ENCODE results near the gene RIN2.
A peak's percentile ranks its signal among the peaks of the same experiment; 100 is the strongest.

The RIN2 gene

DNA sequence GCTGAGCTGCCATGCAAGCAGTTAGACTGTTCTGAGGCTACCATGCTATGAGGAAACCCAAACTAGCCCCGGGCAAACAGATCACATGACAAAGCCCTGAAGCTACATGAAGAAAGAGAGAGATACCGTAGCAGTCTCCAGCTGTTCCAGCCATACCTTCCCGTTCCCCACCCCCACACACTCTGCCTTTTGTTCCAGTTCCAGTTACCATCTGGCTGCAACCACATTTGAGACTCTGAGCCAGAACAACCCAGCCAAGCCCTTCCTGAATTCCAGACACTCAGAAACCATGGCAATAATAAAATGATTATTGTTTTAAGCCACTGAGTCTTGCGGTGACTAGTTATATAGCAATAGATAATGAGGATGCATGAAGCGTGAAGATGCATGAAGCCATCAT, 28.3 kb downstream of the RIN2 start:
- H3K4me3 ChIP-seq (ENCODE audit: low read length) = no peak overlapping the region
- no peaks in the 10 kb centered on the region for H3K9me3 ChIP-seq (ENCODE audit: insufficient read depth, low read length)
- no peak for TF ChIP-seq EZH2phosphoT487 (IDR thresholded peaks at IDR 0.05; ENCODE audit: low read depth)
- TF ChIP-seq, protein P1, sequence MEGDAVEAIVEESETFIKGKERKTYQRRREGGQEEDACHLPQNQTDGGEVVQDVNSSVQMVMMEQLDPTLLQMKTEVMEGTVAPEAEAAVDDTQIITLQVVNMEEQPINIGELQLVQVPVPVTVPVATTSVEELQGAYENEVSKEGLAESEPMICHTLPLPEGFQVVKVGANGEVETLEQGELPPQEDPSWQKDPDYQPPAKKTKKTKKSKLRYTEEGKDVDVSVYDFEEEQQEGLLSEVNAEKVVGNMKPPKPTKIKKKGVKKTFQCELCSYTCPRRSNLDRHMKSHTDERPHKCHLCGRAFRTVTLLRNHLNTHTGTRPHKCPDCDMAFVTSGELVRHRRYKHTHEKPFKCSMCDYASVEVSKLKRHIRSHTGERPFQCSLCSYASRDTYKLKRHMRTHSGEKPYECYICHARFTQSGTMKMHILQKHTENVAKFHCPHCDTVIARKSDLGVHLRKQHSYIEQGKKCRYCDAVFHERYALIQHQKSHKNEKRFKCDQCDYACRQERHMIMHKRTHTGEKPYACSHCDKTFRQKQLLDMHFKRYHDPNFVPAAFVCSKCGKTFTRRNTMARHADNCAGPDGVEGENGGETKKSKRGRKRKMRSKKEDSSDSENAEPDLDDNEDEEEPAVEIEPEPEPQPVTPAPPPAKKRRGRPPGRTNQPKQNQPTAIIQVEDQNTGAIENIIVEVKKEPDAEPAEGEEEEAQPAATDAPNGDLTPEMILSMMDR (IDR thresholded peaks at IDR 0.05; ENCODE audit: low read depth, low read length) = no peak
- H3K4me1 ChIP-seq (ENCODE audit: low read length) = peaks cover 14% of the 10 kb centered on the region
- H2AFZ ChIP-seq (ENCODE audit: low read depth, low read length) = no peak overlapping the region
- H3K9ac ChIP-seq (ENCODE audit: low read length) = no peak overlapping the region
- H3K79me2 ChIP-seq (ENCODE audit: low read length) = no peaks in the 10 kb centered on the region
- no peak overlapping the region for H3K27ac ChIP-seq (ENCODE audit: low read length)
- no peaks in the 10 kb centered on the region for H3K27me3 ChIP-seq (ENCODE audit: low read depth, low read length)
- H3K36me3 ChIP-seq (replicated peaks; ENCODE audit: low read depth, low read length) = no peaks in the 10 kb centered on the region
- no peaks in the 10 kb centered on the region for H4K20me1 ChIP-seq (ENCODE audit: insufficient read depth, low read length)
- H3K4me2 ChIP-seq (ENCODE audit: low read length) = no peak overlapping the region

GRCh38 chr20:19787366-19787765, 29.3 kb downstream of the RIN2 start:
- Histone ChIP-seq H3K9me3 (ENCODE audit: insufficient read depth, low read length) (no peaks in the 10 kb centered on the region), H3K4me3 (ENCODE audit: low read length) (no peak overlapping the region), H3K27ac (ENCODE audit: low read length) (no peak overlapping the region), H3K9ac (ENCODE audit: low read length) (no peak overlapping the region), H4K20me1 (ENCODE audit: insufficient read depth, low read length) (no peaks in the 10 kb centered on the region), H2AFZ (ENCODE audit: low read depth, low read length) (no peak overlapping the region), H3K4me1 (ENCODE audit: low read length) (peaks cover 14% of the 10 kb centered on the region), H3K79me2 (ENCODE audit: low read length) (no peaks in the 10 kb centered on the region), H3K27me3 (ENCODE audit: low read depth, low read length) (no peaks in the 10 kb centered on the region), H3K4me2 (ENCODE audit: low read length) (no peak overlapping the region), H3K36me3 (replicated peaks; ENCODE audit: low read depth, low read length) (no peaks in the 10 kb centered on the region)
- no peak for TF ChIP-seq EZH2phosphoT487 (IDR thresholded peaks at IDR 0.05; ENCODE audit: low read depth)
- TF ChIP-seq, protein P1 (IDR thresholded peaks at IDR 0.05; ENCODE audit: low read depth, low read length) = no peak

- Histone ChIP-seq H3K9me3 (ENCODE audit: insufficient read depth, low read length) (no peaks in the 10 kb centered on the region), H3K4me3 (ENCODE audit: low read length) (no peak overlapping the region), H2AFZ (ENCODE audit: low read depth, low read length) (no peak overlapping the region), H3K27ac (ENCODE audit: low read length) (no peak overlapping the region), H3K9ac (ENCODE audit: low read length) (no peak overlapping the region), H3K4me2 (ENCODE audit: low read length) (no peak overlapping the region), H3K36me3 (replicated peaks; ENCODE audit: low read depth, low read length) (no peaks in the 10 kb centered on the region), H3K27me3 (ENCODE audit: low read depth, low read length) (no peaks in the 10 kb centered on the region), H3K4me1 (ENCODE audit: low read length) (peaks cover 14% of the 10 kb centered on the region), H4K20me1 (ENCODE audit: insufficient read depth, low read length) (no peaks in the 10 kb centered on the region), H3K79me2 (ENCODE audit: low read length) (no peaks in the 10 kb centered on the region)
- TF ChIP-seq, protein P1 (IDR thresholded peaks at IDR 0.05; ENCODE audit: low read depth, low read length) = peak; percentile 4; the same call in 1 of the 2 replicates
- no peak for TF ChIP-seq EZH2phosphoT487 (IDR thresholded peaks at IDR 0.05; ENCODE audit: low read depth)
Observed at GRCh38 chr20:19789009-19789408, 31.0 kb downstream of the RIN2 start.

GRCh38 chr20:19789446-19789845, 31.4 kb downstream of the RIN2 start:
- H3K9ac ChIP-seq (ENCODE audit: low read length) = no peak overlapping the region
- no peaks in the 10 kb centered on the region for H3K9me3 ChIP-seq (ENCODE audit: insufficient read depth, low read length)
- TF ChIP-seq EZH2phosphoT487 (IDR thresholded peaks at IDR 0.05; ENCODE audit: low read depth) = no peak
- TF ChIP-seq, protein P1 (IDR thresholded peaks at IDR 0.05; ENCODE audit: low read depth, low read length) = 0 out of 2 replicates have a peak, but pooled peaks have one; percentile 5
- no peak overlapping the region for H3K27ac ChIP-seq (ENCODE audit: low read length)
- H4K20me1 ChIP-seq (ENCODE audit: insufficient read depth, low read length) = no peaks in the 10 kb centered on the region
- H3K27me3 ChIP-seq (ENCODE audit: low read depth, low read length) = no peaks in the 10 kb centered on the region
- no peaks in the 10 kb centered on the region for H3K36me3 ChIP-seq (replicated peaks; ENCODE audit: low read depth, low read length)
- no peak overlapping the region; the same call in 1 of the 2 replicates for H2AFZ ChIP-seq (ENCODE audit: low read depth, low read length)
- no peak overlapping the region for H3K4me2 ChIP-seq (ENCODE audit: low read length)
- no peaks in the 10 kb centered on the region for H3K79me2 ChIP-seq (ENCODE audit: low read length)
- H3K4me3 ChIP-seq (ENCODE audit: low read length) = no peak overlapping the region
- peaks cover 14% of the 10 kb centered on the region for H3K4me1 ChIP-seq (ENCODE audit: low read length)

Data from OCI-LY3 (cell line).